Fibroblast of lung (primary cell): Measurements from ENCODE around the gene SERAC1.

ENCODE experiments used
- EZH2 ChIP-seq: IDR thresholded peaks from 2 replicates; pipeline ENCODE4 v1.5.1; 2012; ENCODE audit warnings: low read length, control low read depth, mild to moderate bottlenecking; ENCODE audit errors: missing control alignments
- TF ChIP-seq, protein P1 (sequence below), 2 donors: IDR thresholded peaks in 1 of 2; conservative IDR thresholded peaks in 1 of 2; 1 replicate in 1 of 2; 2 replicates in 1 of 2; pipeline ENCODE4 v1.5.1; 2011 to 2012; ENCODE audit warnings: low read length in 2 of 2, control low read depth in 1 of 2, inconsistent platforms in 1 of 2, low read depth in 1 of 2, mild to moderate bottlenecking in 1 of 2

GRCh38 chr6:158160932-158161539 is 7.0 kb downstream of the SERAC1 start:
- TF ChIP-seq, protein P1, sequence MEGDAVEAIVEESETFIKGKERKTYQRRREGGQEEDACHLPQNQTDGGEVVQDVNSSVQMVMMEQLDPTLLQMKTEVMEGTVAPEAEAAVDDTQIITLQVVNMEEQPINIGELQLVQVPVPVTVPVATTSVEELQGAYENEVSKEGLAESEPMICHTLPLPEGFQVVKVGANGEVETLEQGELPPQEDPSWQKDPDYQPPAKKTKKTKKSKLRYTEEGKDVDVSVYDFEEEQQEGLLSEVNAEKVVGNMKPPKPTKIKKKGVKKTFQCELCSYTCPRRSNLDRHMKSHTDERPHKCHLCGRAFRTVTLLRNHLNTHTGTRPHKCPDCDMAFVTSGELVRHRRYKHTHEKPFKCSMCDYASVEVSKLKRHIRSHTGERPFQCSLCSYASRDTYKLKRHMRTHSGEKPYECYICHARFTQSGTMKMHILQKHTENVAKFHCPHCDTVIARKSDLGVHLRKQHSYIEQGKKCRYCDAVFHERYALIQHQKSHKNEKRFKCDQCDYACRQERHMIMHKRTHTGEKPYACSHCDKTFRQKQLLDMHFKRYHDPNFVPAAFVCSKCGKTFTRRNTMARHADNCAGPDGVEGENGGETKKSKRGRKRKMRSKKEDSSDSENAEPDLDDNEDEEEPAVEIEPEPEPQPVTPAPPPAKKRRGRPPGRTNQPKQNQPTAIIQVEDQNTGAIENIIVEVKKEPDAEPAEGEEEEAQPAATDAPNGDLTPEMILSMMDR (conservative IDR thresholded peaks at IDR 0.05 in 1 of 2, IDR thresholded peaks at IDR 0.05 in 1 of 2; ENCODE audit: low read depth in 1 of 2, low read length in 2 of 2), result no peak
- TF ChIP-seq EZH2, result no peak
